SK-N-MC (cell line): Measurements from ENCODE around the gene PHACTR3.

Experiments
- EZH2 ChIP-seq: fragments of 200-600 bp; sonication (generic); IDR thresholded peaks from one replicate; pipeline ENCODE4 v1.6.1; 2017; ENCODE audit warnings: antibody characterized with exemption
- FOXP2 ChIP-seq: optimal IDR thresholded peaks from 2 replicates; pipeline ENCODE3; 2011; ENCODE audit warnings: mild to moderate bottlenecking, moderate library complexity; ENCODE audit not compliant: insufficient read depth; ENCODE audit errors: extremely low read length, control extremely low read depth
- POLR2AphosphoS5 ChIP-seq: IDR thresholded peaks from 2 replicates; pipeline ENCODE4 v1.6.1; 2012; ENCODE audit warnings: mild to moderate bottlenecking, low read depth, low read length, borderline replicate concordance

- TF ChIP-seq EZH2 (no peak), POLR2AphosphoS5 (no peak), FOXP2 (no peak)
Measured at GRCh38 chr20:59807909-59808728, 203.8 kb downstream of the PHACTR3 start.
